HT1080 (cell line): ENCODE measurements around the gene SSUH2. TPM values are rescaled to one million over a fixed set of nuclear protein-coding genes. Genes with fewer than 3 reads are reported as not detected.
A peak's percentile ranks its signal among the peaks of the same experiment; 100 is the strongest.
"Not testable (repeated sequence)": the region's sequence is repeated elsewhere in the genome, so short reads cannot be mapped to it uniquely, and the experiment has no call there.

Experiments used
- DNase-seq: peaks from one replicate; pipeline ENCODE4 v3.0.0-alpha.2; 2015; ENCODE audit warnings: low read depth
- total RNA-seq: library from RNA; depleted of rRNA; stranded (reverse); fragments of >200 nt; shearing (Covaris generic); gene quantifications from 2 replicates; pipeline ENCODE4 v1.2.3, GENCODE V29; 2014; rRNA removed

The SSUH2 gene
- total RNA-seq, 1 experiment from 2014 or later, result 0.37 TPM

- DNase-seq, result no peak
These were observed 54.6 kb downstream of the SSUH2 start for GRCh38 chr3:8589880-8590556.

GRCh38 chr3:8584661-8585060 is 59.9 kb downstream of the SSUH2 start:
- no peak for DNase-seq

DNA sequence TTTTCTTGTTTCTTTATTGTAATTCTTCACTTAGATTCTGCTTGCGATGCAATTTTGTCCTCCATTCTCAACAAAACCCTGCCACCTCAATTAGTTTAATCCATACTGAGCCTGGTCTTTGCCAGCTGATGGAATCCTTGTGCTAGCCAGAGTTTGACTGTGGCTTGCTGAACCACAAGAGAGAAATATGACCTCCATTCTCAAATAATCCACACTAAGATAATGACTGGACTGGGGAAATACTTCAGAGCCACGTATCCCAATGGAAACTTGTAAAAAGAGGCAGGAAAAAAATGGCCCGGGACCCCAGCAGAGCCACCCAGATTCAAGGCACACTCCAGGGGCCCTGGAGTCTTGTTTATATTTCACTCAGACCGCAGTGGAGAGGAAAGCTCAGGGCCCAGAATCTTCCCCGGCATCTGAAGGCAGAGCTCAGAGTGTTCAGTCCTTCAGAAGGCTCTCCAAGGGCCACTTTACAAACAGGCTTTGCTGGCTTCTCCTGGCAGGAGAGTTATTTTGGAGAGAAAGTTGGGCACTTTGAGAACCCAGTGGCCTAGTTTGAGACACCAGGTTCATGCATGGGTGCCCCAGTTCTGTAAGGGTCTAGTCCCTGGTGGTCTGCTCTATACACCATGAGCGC is 62.7 kb downstream of the SSUH2 start:
- DNase-seq, result no peak

- DNase-seq, result no peak
These were observed 63.2 kb downstream of the SSUH2 start for GRCh38 chr3:8581373-8581772.

DNA sequence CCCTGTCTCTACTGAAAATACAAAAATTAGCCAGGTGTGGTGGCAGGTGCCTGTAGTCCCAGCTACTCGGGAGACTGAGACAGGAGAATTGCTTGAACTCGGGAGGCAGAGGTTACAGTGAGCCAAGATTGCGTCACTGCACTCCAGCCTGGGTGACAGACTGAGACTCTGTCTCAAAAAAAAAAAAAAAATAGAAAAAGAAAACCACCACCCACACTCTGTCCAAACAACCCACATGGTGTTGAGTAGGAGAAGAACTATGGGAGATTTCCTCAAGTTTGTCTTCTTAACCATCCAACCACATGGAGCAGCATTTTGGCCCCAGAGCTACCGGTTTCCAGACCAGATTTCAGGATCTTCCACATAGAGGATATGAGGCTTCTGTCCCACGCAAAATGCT is 64.2 kb downstream of the SSUH2 start:
- DNase-seq, result not testable (repeated sequence)

GRCh38 chr3:8579943-8580342 is 64.7 kb downstream of the SSUH2 start:
- DNase-seq, result no peak

DNA sequence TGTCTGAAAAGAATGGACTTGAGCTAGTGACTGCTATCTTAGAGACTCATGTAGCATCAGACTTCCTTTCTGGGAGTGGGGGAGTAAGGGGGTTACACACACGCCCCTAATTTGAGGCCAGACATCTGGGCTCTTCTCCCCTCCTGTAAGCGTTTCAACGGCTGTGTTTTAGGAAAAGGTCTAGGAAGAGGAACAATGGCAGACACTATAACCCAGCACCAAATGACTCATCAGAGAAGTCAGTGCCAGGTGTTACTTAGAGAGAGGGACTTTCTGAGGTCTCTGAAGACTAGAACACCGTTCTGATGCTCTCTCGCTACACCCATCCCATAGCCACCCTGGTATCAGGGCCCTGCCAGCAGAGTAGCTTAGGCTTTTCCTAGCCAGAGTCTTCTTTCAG is 65.5 kb downstream of the SSUH2 start:
- DNase-seq, result peak; percentile 34

GRCh38 chr3:8578282-8578681 is 66.3 kb downstream of the SSUH2 start:
- DNase-seq, result no peak

DNA sequence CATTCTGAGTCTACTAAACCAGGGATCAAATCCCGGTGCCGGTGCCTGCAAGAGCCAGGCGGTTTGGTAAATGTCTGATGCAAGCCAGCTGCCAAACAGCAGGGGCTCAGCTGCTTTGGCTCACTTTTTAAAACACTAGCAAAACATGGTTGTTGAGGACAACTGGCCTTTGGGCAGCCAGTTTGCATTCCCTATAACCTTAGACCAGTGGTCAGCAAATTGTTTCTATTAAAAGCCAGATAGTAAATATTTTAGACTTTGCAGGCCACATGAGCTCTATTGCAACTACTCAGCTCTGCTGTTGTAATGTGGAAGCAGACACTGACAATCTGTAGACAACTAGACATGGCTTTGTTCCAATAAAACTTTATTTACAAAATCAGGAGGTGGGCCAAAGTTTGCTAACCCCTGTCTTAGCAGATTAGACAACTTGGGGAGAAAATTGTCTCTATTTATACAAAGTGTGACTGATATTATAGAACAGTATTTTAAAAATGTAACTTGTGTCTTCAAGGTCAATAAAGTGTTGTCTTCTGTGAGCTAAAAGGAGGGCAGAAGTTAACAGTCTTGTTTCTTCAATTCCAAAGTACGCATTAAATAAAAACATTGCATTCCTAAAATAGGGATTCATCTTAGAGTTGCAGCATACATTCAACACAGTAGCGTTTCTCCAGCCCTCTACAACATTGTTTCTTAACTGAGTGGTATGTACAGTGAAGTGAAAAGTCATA is 67.6 kb downstream of the SSUH2 start:
- no peak for DNase-seq

GRCh38 chr3:8576436-8576835 is 68.2 kb downstream of the SSUH2 start:
- no peak for DNase-seq

DNA sequence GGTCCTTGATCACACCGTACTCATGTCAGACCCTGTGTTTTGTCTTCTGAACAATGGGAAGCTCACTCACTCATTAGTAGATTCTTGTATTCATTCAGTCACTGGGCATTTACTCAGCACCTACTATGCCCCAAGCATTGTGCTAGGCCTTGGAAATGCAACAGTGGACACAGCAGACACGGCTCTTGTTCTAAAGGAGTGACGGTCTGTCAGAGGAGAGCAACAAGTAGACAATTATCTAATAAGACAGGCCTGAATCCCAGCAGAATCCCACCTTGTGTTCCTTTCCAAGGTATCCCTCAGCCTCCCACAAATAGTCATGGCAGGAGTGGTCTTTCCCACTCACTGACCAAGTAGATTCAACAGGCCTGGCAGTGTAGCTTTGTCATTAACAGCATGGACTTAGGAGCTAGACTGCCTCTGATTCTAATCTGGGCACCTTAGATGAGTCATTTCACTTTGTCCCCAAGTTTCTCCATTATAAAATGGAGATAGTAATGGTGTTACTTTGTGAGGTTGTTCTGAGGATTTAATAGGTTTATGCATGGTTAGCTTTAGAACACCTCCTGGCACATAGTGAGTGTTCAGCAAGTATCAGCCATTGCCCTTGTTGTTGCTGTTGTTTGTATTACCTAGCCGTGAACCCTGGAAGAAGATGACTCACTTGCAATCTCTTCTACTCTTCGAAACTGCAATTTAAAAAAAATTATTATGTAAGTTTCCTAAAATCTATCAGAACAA is 69.1 kb downstream of the SSUH2 start:
- no peak for DNase-seq

DNA sequence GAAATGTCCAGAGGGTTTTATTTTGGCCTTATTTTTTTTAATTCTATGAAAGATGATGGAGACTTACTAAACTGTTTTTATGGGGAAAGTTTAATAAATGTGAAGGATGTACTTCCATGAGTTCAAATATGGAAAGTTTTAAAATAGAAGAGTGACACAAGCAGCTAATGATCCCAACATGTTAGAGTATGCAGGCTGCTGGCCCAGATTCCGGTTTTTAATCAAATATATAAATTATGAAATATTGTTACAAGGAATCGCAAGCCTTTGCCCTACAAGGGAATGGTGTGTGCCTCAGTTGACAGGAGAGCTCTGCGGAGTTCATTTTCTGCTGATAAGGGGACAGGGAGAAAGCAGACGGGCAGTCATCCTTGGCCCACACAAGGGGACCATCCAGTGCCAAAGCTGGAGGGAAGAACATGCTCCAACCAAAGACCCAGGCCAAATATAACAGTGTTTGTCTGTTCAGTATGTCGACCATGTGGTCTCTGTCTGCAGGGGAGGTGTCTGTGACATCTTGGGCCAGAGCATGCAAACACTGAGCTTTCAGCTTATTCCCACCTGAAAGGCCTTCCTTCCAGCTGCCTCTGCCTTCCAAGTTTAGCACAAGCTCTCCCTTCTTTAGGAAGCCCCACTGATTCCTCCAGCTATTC is 69.8 kb downstream of the SSUH2 start:
- DNase-seq, result no peak

DNA sequence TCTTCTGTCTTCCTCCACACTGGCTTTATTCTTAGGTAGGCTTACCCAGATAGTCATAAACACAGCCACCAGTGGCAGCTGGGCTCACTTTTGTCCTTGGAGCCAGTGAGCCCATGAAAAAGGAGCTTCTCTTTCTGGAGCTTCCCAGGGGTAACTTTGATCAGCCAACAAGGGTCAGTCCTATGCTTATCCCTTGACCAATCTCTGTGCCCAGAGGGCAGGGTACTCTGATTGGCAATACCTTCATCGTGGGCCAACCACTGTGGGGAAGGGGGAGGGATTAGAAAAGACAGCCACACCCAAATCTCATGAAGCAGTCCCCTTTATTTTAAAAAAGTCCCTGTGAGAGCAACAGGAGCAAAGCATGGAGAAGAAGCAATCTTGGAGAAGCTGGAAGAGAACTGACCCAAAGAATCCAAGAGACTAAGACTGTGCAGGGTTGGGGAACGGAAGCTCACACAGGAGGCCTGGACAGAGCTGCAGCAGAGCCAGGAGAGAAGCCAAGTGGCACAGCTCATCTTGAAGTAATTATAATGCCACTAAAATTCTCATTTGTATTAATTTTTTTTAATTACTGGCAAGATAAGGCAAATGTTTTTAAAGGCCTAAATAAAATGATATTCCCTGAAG is 70.4 kb downstream of the SSUH2 start:
- no peak for DNase-seq

DNA sequence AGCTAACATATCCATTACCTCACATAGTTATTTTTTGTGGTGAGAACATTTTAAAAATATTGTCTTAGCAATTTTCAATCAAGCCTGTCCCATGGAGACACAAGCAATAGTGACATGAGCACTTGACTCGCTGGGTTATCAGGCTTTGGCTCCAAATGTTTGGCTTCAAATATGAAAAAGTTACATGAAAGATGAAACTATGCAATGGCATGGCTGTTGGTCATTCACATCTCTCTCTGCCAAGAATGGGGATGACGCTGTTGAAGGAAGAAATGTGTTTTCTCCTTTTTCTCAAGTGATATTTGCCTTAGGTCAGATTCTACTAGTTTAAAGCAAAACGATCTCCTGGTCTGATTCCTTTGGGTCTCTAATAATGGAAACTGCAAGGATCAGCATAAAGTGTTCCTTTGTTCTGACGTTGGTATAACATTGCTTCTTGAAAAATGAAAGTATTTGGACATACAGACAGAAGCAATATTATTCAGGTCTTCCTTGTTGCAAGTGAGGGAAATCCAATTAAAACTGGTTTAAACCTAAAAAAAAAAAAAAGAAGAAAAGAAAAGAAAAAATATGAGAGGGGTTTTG is 71.2 kb downstream of the SSUH2 start:
- no peak for DNase-seq

- DNase-seq, result no peak
These were observed 73.3 kb downstream of the SSUH2 start for GRCh38 chr3:8571256-8571655.

Other genes starting within 250 kb of the SSUH2 start
- gene LMCD1, start 143.0 kb downstream of the SSUH2 start, total RNA-seq, result 1.3 and 6.8 TPM in 2 replicates
- gene CAV3, start 89.0 kb upstream of the SSUH2 start, total RNA-seq, result not detected in 2 replicates
- 1.5 and 2.6 TPM in 2 replicates for gene OXTR, start 124.8 kb upstream of the SSUH2 start, total RNA-seq